HepG2 (cell line): Measurements from ENCODE around the gene ZNF524. TPM values are rescaled to one million over a fixed set of nuclear protein-coding genes. Genes with fewer than 3 reads are reported as not detected.

ENCODE experiments used
- ELF1 ChIP-seq: sonication (generic); formaldehyde crosslinking; IDR thresholded peaks from 2 replicates; pipeline ENCODE4 v1.4.0; 2020; ENCODE audit warnings: missing genetic modification reagents
- HMG20B ChIP-seq: conservative IDR thresholded peaks from 2 replicates; pipeline ENCODE4 v1.6.1; 2016; ENCODE audit warnings: missing genetic modification reagents, missing compliant biosample characterization
- HOXA7 ChIP-seq: sonication (generic); formaldehyde crosslinking; IDR thresholded peaks from 2 replicates; pipeline ENCODE4 v1.8.1; 2022; ENCODE audit warnings: mild to moderate bottlenecking, missing genetic modification reagents, moderate library complexity
- ISX ChIP-seq: sonication (generic); formaldehyde crosslinking; conservative IDR thresholded peaks from 2 replicates; pipeline ENCODE4 v1.5.0; 2020; ENCODE audit warnings: missing genetic modification reagents
- POLR2G ChIP-seq: fragments of 200-400 bp; formaldehyde crosslinking; IDR thresholded peaks from 2 replicates; pipeline ENCODE4 v1.6.1; 2018; ENCODE audit warnings: mild to moderate bottlenecking, low read depth, low read length, moderate library complexity
- SALL2 ChIP-seq: sonication (generic); formaldehyde crosslinking; IDR thresholded peaks from 2 replicates; pipeline ENCODE4 v1.8.1; 2023; ENCODE audit warnings: mild to moderate bottlenecking, missing genetic modification reagents, inconsistent platforms
- SNAPC2 ChIP-seq: sonication (generic); formaldehyde crosslinking; IDR thresholded peaks from 2 replicates; pipeline ENCODE4 v1.8.1; 2022; ENCODE audit warnings: mild to moderate bottlenecking, missing genetic modification reagents
- STAG1 ChIP-seq: sonication (generic); formaldehyde crosslinking; IDR thresholded peaks from 2 replicates; pipeline ENCODE4 v1.4.0; 2020; ENCODE audit warnings: missing genetic modification reagents
- U2AF2 ChIP-seq: fragments of 200-400 bp; formaldehyde crosslinking; IDR thresholded peaks from 2 replicates; pipeline ENCODE4 v1.6.1; 2017; ENCODE audit warnings: low read depth, mild to moderate bottlenecking, low read length
- ZNF264 ChIP-seq: sonication (generic); formaldehyde crosslinking; IDR thresholded peaks from 2 replicates; pipeline ENCODE4 v1.4.0; 2020; ENCODE audit warnings: missing genetic modification reagents
- ZNF737 ChIP-seq: sonication (generic); formaldehyde crosslinking; IDR thresholded peaks from 2 replicates; pipeline ENCODE4 v1.5.0; 2020; ENCODE audit warnings: missing genetic modification reagents, mild to moderate bottlenecking, borderline replicate concordance
- polyA plus RNA-seq, 8 experiments: library from polyadenylated mRNA; depleted of rRNA in 3 of 8; stranded (reverse) in 7 of 8; unstranded in 1 of 8; fragments of >200 nt; fragmentation: Illumina TruSeq in 4 of 8; extraction: Trizol in 4 of 8; gene quantifications; 2 replicates each; pipeline versions ENCODE4 v1.2.1 to v1.2.3, GENCODE V29; 2011 to 2016; ENCODE audit warnings: low read depth in 4 of 8, missing spikeins in 1 of 8, mixed read lengths in 1 of 8; ENCODE audit not compliant: insufficient read depth in 1 of 8
- total RNA-seq, 5 experiments: library from RNA; depleted of rRNA; stranded (reverse); fragments of >200 nt; fragmentation: Illumina TruSeq; extraction: Trizol; gene quantifications; 2 replicates each; pipeline ENCODE4 v1.2.3, GENCODE V29; 2016; ENCODE audit warnings: low read depth in 1 of 5
- TF ChIP-seq, protein P1 (sequence below): sonication (generic); formaldehyde crosslinking; IDR thresholded peaks from 2 replicates; pipeline ENCODE4 v1.9.0; 2021; ENCODE audit warnings: missing genetic modification reagents, mild to moderate bottlenecking, borderline replicate concordance
- TF ChIP-seq, protein P2 (sequence below): sonication (generic); formaldehyde crosslinking; IDR thresholded peaks from 2 replicates; pipeline ENCODE4 v1.4.0; 2020; ENCODE audit warnings: missing genetic modification reagents
- TF ChIP-seq, protein P3 (sequence below): sonication (generic); formaldehyde crosslinking; IDR thresholded peaks from 2 replicates; pipeline ENCODE4 v1.8.0; 2022; ENCODE audit warnings: mild to moderate bottlenecking, missing genetic modification reagents, moderate library complexity
- TF ChIP-seq, protein P4 (sequence below): sonication (generic); formaldehyde crosslinking; IDR thresholded peaks from 2 replicates; pipeline ENCODE4 v1.4.0; 2020; ENCODE audit warnings: mild to moderate bottlenecking, missing genetic modification reagents
- TF ChIP-seq, protein P5 (sequence below): sonication (generic); formaldehyde crosslinking; IDR thresholded peaks from 2 replicates; pipeline ENCODE4 v1.5.1; 2020; ENCODE audit warnings: missing genetic modification reagents, mild to moderate bottlenecking, borderline replicate concordance
- TF ChIP-seq, protein P6 (sequence below): sonication (generic); formaldehyde crosslinking; IDR thresholded peaks from 2 replicates; pipeline ENCODE4 v1.4.0; 2020; ENCODE audit warnings: mild to moderate bottlenecking, missing genetic modification reagents

Gene ZNF524
- total and polyA plus RNA-seq, 2 of the 13 experiments (the other 11 are each of a cell fraction or from before 2014, with no cell fraction given): 3.2 to 4.6 TPM

DNA sequence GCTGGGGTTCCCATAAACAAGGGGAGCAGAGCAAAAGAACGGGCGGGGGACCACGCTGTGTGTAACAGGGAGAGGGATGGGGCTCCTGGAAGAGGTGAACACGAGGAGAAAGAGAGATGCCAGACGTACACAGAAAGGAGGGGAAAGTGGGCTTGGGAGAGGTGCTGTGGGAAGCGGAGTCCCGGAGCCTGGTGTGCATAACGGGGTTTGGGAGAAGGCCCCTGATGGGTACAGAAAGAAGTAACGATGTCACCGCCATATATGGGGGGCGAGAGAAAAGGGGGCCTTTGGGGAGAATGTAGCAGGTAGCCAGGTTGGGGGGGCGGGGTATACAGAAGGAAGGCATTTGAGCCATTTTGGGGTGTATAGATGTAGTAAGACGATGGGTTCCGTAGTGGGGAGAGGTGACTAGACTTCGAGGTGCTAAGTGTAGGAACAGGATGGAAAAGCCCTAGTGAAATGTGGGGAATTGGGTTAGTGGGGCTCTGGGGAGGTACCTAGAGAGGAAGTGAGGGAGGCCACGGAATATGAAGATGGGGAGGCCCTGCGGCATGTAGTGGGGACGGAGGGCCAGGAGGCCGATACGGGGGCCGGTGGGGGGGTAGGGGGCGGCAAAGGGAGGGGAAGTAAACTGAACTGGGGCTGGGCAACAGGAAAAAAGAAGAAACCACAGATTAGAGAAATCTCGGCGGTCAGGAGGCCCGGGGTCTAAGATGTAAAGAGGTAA lies 41.5 kb downstream of the ZNF524 start (continued):
- TF ChIP-seq ZNF737 (CRISPR knock-in tag) (no peak), SNAPC2 (CRISPR knock-in tag) (no peak), ZNF264 (CRISPR knock-in tag) (0 out of 2 replicates have a peak, but pooled peaks have one; percentile 60), HMG20B (CRISPR knock-in tag) (no peak), HOXA7 (no peak), ELF1 (CRISPR knock-in tag) (no peak), SALL2 (CRISPR knock-in tag) (0 out of 2 replicates have a peak, but pooled peaks have one; percentile 35), STAG1 (CRISPR knock-in tag) (no peak), ISX (CRISPR knock-in tag) (0 out of 2 replicates have a peak, but pooled peaks have one; percentile 61), POLR2G (peak; percentile 63), U2AF2 (no peak)
- TF ChIP-seq, protein P1, sequence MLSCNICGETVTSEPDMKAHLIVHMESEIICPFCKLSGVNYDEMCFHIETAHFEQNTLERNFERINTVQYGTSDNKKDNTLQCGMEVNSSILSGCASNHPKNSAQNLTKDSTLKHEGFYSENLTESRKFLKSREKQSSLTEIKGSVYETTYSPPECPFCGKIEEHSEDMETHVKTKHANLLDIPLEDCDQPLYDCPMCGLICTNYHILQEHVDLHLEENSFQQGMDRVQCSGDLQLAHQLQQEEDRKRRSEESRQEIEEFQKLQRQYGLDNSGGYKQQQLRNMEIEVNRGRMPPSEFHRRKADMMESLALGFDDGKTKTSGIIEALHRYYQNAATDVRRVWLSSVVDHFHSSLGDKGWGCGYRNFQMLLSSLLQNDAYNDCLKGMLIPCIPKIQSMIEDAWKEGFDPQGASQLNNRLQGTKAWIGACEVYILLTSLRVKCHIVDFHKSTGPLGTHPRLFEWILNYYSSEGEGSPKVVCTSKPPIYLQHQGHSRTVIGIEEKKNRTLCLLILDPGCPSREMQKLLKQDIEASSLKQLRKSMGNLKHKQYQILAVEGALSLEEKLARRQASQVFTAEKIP (CRISPR knock-in tag): no peak
- TF ChIP-seq, protein P2, sequence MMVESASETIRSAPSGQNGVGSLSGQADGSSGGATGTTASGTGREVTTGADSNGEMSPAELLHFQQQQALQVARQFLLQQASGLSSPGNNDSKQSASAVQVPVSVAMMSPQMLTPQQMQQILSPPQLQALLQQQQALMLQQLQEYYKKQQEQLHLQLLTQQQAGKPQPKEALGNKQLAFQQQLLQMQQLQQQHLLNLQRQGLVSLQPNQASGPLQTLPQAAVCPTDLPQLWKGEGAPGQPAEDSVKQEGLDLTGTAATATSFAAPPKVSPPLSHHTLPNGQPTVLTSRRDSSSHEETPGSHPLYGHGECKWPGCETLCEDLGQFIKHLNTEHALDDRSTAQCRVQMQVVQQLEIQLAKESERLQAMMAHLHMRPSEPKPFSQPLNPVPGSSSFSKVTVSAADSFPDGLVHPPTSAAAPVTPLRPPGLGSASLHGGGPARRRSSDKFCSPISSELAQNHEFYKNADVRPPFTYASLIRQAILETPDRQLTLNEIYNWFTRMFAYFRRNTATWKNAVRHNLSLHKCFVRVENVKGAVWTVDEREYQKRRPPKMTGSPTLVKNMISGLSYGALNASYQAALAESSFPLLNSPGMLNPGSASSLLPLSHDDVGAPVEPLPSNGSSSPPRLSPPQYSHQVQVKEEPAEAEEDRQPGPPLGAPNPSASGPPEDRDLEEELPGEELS: 0 out of 2 replicates have a peak, but pooled peaks have one; percentile 14
- TF ChIP-seq, protein P3, sequence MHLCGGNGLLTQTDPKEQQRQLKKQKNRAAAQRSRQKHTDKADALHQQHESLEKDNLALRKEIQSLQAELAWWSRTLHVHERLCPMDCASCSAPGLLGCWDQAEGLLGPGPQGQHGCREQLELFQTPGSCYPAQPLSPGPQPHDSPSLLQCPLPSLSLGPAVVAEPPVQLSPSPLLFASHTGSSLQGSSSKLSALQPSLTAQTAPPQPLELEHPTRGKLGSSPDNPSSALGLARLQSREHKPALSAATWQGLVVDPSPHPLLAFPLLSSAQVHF (CRISPR knock-in tag): 0 out of 2 replicates have a peak, but pooled peaks have one; percentile 22
- TF ChIP-seq, protein P4, sequence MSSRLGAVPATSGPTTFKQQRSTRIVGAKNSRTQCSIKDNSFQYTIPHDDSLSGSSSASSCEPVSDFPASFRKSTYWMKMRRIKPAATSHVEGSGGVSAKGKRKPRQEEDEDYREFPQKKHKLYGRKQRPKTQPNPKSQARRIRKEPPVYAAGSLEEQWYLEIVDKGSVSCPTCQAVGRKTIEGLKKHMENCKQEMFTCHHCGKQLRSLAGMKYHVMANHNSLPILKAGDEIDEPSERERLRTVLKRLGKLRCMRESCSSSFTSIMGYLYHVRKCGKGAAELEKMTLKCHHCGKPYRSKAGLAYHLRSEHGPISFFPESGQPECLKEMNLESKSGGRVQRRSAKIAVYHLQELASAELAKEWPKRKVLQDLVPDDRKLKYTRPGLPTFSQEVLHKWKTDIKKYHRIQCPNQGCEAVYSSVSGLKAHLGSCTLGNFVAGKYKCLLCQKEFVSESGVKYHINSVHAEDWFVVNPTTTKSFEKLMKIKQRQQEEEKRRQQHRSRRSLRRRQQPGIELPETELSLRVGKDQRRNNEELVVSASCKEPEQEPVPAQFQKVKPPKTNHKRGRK (CRISPR knock-in tag): no peak
- TF ChIP-seq, protein P5, sequence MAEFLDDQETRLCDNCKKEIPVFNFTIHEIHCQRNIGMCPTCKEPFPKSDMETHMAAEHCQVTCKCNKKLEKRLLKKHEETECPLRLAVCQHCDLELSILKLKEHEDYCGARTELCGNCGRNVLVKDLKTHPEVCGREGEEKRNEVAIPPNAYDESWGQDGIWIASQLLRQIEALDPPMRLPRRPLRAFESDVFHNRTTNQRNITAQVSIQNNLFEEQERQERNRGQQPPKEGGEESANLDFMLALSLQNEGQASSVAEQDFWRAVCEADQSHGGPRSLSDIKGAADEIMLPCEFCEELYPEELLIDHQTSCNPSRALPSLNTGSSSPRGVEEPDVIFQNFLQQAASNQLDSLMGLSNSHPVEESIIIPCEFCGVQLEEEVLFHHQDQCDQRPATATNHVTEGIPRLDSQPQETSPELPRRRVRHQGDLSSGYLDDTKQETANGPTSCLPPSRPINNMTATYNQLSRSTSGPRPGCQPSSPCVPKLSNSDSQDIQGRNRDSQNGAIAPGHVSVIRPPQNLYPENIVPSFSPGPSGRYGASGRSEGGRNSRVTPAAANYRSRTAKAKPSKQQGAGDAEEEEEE: no peak
- TF ChIP-seq, protein P6, sequence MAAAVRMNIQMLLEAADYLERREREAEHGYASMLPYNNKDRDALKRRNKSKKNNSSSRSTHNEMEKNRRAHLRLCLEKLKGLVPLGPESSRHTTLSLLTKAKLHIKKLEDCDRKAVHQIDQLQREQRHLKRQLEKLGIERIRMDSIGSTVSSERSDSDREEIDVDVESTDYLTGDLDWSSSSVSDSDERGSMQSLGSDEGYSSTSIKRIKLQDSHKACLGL (CRISPR knock-in tag): no peak
